NCI-H2107 (cell line): ENCODE results near the gene RNF213.

Experiments used
- DNase-seq: peaks from one replicate; lab custom pipeline; 2025; lab: John Stamatoyannopoulos, UW

The RNF213 gene

GRCh38 chr17:80374039-80374731 is 113.5 kb downstream of the RNF213 start:
- DNase-seq: no peak

DNA sequence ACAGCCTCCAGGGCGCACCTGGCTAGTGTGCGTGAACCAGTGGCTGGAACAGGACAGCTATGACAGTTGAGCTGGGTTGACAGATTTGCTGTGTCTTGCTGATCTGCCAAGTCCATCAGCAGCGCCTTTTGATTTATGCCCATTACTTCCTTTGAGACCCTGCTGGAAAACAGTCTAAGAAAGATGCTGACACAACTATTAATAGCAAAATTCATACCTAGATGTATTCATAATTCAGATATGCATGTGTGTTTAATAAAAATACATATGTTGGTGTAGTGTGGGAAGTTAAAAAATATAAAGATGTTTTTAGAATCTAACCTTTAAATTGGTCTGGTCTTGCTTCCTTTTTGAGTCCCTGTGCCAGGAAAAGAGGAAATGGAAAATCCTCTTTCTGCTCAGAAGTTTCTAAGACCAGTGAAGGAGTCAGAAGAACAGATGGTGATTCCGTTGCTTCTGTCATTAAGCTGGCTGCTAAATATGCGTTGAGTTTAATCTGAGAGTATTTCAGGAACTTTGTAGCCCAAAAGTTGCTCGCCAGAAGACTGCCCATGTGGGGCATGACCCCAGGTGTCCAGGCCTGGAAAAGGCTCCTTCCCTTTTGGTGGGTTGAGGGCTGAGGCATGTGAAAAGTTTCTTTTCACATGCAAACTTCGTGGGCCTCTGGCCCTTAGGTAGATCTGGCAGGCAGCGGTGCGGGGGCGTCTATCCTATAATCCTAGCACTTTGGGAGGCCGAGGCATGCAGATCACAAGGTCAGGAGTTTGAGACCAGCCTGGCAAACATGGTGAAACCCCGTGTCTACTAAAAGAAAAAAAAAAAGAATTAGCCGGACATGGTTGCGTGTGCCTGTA is 114.3 kb downstream of the RNF213 start:
- DNase-seq: no peak

DNA sequence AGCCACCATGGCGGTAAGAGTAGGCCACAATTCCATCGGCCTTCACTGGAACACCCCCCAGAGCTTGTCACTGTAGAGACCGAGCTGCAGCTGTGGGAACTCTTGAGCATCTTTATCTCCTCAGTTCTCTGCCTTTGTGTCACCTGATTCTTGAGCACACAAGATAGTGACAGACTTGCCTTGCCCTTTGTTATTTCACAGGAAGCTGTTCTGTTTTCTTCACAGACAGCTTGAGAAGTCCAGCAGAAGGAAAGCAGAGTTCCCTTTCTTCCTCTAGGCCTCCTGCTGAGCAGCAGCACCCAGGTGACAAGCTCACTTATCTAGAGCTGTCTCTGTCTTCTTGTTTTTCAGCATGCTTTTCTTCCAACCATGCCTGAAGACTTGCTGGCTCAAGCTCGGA is 115.9 kb downstream of the RNF213 start:
- no peak for DNase-seq

DNA sequence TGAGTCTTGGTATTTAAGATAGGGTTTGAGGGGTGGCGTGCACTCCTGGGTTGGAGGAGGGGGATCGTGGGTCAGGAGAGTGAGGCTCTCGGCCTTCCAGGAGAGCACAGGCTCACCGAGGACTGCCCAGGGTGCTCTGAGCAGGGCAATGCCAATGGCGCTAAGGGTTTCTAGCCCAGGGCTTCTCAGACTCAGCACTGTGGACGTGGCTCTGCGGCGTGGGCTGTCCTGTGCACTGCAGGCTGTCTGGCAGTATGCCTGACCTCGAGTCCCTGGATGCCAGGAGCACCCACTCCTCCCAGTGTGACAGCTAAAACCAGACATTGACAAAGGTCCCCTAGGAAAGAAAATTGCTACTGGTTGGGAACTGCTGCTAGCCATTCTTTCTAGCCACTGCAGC is 117.1 kb downstream of the RNF213 start:
- no peak for DNase-seq

GRCh38 chr17:80379348-80379747 is 118.7 kb downstream of the RNF213 start:
- no peak for DNase-seq

- DNase-seq: no peak
Measured at GRCh38 chr17:80380068-80380467, 119.4 kb downstream of the RNF213 start.

DNA sequence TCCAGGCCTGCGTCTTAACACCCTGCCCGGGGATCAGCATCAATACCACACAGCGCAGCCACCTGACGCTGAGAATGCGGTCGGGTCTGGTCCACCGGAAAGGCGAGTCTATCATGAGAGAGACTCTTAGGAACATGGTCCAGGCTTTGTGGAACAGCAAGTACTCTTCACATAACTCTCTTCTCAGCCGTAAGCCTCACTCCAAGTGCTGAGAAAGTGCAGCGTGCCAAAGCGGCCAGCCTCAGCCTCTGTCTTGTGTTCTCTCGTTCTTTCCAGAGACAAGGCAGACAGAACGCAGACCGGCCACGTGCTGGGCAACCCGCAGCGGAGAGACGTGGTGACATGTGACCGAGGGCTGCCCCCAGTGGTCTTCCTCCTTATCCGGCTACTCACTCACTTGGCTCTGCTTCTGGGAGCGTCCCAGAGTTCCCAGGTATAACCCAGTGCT is 119.9 kb downstream of the RNF213 start:
- no peak for DNase-seq

DNA sequence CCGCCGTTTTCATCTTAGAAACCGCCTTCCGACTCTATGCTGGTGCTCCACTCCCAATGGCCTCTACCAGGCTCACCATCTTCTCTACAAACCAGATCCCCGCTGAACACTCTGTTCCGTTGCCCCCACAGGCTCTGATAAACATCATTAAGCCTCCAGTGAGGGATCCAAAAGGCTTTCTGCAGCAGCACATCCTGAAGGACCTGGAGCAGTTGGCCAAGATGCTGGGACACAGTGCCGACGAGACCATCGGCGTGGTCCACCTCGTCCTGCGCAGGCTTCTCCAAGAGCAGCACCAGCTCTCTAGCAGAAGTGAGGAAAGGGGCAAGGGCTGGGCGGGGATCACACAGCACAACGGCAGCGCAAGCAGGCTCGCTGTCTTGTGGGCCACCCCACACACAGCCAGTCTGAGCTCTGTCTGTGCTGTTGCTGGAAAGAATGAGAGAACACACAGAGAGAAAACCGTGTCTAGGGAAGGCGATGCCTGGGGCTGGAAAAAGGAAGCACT is 120.8 kb downstream of the RNF213 start:
- DNase-seq: no peak

DNA sequence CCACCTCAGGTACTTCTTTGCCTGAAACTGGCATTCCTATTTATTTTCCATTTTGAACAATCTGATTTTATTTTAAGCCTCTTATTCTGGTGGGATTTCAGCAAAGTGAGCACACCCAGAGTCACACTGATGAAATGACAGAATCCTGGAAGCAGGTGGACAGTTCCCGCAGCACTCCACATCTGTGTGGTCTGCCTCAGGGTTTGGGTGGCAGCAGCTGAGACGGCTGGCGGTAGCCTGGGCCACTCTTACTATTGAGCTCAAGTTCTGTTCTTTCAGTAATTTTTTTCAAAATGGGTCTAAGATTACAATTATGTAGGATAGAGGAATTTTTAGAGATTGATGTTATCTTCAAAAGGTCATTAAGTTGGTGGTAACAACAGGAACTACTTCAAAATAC is 121.8 kb downstream of the RNF213 start:
- no peak for DNase-seq

DNA sequence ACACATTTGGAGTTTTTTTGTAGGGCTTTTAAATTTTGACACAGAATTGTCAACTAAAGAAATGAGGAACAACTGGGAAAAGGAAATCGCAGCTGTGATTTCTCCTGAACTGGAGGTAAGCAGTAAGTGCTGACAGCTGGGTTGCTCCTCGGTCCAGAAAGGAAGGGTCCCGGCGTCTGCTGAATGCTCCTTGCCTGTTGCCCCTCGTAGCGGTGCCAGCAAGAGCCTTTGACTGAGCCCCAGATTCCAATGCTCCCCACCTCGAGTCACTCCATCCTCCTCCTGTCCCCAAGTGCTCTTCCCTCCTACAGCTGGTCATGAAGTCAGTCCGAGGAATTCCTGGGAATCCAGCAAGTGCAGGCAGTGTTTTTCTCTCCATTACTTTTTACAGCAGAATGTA is 122.3 kb downstream of the RNF213 start:
- no peak for DNase-seq

GRCh38 chr17:80384078-80384960 is 123.7 kb downstream of the RNF213 start:
- DNase-seq: no peak

DNA sequence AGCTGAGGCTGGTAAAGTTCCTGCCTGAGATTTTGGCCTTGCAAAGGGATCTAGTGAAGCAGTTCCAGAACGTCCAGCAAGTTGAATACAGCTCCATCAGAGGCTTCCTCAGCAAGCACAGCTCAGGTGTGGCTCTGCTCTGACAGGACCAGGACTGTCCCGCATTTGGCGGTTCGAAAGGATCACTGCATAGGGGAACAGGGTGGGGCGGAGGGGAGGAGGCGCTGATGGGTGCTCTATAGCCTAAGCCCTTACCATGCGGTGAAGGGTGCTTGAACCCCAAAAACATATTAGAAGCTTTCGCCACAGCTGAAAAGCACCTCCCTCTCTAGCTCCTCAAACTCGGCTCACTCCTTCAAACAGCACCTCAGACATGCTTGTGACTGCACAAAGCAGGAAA is 124.4 kb downstream of the RNF213 start:
- no peak for DNase-seq

DNA sequence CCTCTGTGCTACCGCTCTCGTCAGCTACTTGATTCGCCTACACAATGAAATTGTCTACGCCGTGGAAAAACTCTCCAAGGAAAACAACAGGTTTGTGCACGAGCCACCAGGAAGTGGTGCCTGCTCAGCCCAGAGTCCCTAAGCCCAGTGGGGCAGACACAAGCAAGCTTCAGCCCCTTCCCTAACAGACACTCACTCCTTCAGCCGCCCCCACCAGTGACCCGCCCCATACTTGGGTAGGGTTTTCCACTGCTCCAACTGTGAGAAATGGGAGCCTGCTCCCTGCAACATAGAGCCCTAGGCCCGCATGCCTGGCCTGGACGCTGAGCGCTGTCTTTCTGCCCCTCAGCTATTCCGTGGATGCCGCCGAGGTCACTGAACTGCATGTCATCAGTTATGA is 125.7 kb downstream of the RNF213 start:
- DNase-seq: no peak

DNA sequence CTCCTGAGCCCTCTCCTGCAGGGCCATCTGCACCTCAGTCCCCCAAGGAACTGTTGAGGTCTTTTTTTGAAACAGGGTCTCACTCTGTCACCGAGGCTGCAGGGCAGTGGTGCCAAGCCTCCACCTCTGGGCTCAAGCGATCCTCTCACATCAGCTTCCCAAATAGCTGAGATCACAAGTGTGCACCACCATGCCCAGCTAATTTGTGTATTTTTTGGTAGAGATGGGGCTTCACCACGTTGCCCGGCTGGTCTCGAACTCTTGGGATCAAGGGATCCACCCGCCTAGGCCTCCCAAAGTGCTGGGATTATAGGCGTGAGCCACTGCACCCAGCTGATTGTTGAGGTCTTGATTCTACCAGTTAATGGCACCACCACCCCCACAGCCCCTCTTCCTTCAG is 126.4 kb downstream of the RNF213 start:
- no peak for DNase-seq

DNA sequence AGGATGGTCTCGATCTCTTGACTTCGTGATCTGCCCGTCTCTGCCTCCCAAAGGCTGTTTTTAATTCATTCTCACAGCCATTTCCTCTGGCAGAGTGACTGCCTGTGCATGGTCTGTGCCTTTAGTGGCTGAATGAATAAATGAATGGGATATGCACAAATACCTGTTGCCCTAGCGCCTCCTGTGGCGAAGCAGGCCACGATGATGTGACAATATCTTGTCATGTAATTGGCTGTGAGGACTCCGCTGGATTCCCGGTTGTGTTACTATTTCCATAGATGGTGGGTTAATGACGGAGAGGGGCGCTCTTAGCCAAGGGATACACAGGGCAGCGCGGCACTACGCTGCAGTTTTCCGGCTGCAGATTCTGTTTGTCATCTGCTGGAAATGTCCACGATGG is 127.5 kb downstream of the RNF213 start:
- no peak for DNase-seq

DNA sequence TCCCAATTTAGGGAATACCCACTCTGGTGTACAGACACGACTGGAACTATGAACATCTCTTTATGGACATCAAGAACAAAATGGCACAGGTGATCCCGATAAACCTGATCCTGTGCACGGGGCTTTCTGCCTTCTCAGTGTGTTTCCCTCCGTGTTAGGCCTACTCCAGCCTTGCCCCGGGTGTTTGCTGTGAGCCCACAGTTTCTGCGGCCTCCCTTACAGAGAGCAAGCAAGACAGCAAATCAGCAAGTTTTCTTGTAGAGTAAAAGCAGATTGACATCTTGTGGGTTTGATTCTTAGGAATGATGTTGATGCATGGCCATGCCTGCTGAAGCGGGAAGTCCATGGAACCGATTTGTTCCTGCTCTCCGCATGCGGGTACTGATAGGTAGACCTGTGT is 127.9 kb downstream of the RNF213 start:
- DNase-seq: no peak

DNA sequence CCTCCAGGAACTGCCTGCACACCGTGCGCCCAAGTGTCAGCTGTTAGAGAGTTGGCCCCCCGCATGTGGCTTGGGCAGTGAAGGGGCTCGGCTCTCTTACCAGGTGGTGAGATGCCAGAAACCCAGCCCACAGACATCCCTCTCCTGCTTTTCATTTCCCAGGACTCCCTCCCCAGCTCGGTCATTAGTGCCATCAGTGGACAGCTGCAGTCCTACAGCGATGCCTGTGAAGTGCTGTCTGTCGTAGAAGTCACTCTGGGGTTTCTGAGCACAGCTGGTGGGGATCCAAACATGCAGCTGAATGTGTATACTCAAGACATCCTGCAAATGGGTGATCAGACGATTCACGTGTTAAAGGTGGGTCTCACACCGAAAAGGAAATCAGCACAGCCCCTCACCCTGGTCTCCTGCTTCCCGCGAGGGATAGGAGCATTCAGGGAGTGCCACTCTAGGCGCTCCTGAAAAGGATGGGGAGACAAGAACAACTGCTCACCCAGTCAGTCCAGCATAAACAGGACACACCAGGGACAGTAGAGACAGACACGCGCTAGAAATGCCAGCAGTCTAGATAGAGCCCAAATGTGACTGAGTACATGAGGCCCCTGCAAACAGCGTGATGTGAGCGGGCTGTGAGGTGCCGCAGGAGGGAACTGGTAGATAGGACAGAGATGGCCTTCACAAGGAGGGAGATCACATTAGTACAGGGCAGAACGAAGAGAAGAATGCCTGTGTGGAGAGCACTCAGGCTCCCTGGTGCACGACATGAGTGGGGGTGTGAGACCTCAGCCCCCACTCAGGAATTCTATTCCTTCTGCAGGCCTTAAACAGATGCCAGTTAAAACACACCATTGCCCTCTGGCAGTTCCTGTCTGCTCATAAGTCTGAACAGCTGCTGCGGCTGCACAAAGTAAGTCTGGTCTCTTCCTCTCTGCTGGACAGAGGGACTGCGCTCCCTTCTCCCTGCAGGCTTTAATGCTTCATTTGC is 128.7 kb downstream of the RNF213 start:
- no peak for DNase-seq

- no peak for DNase-seq
Measured at GRCh38 chr17:80393241-80393890, 132.7 kb downstream of the RNF213 start.

DNA sequence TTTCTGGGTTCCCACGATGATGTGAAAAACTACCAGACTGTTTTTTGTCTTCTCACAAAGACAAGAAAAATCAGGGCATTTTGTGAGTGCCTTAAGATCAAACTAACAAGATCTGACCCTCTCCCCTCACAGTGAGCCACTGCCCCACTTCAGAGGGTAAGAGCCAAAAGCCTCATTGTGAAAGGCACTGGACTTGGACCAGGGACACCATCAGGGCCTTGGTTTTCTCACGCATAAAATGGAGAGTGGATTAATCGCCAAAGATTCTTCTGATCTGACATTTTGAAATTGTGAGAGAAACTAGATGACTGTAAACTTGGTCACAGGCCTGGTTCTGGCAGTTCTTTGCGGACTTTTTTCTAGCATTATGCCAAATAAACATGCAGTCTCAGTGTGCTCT is 133.3 kb downstream of the RNF213 start:
- no peak for DNase-seq

GRCh38 chr17:80394629-80395216 is 134.1 kb downstream of the RNF213 start:
- DNase-seq: no peak
